GM19035 (cell line): ENCODE measurements around the gene ZC3H8.
A peak's percentile ranks its signal among the peaks of the same experiment; 100 is the strongest.
"Not testable (repeated sequence)": the region's sequence is repeated elsewhere in the genome, so short reads cannot be mapped to it uniquely, and the experiment has no call there.

Experiments used
- ATAC-seq: cut with Tn5 transposase; IDR thresholded peaks from one replicate; pipeline ENCODE4 v1.9.1; 2021; ENCODE audit not compliant: unreplicated experiment

ZC3H8 gene

GRCh38 chr2:112260295-112260625, 5.4 kb upstream of the ZC3H8 start:
- no peak for ATAC-seq

- ATAC-seq = peak; percentile 39
These were observed 4.9 kb upstream of the ZC3H8 start for GRCh38 chr2:112259509-112260294.

- no peak for ATAC-seq
These were observed 2.7 kb upstream of the ZC3H8 start for GRCh38 chr2:112257575-112257974.

- ATAC-seq = no peak
These were observed 1.8 kb upstream of the ZC3H8 start for GRCh38 chr2:112256654-112257053.

GRCh38 chr2:112255875-112256274, 1.0 kb upstream of the ZC3H8 start:
- no peak for ATAC-seq

GRCh38 chr2:112253261-112253815, 1.5 kb downstream of the ZC3H8 start:
- no peak for ATAC-seq

- no peak for ATAC-seq
These were observed 3.6 kb downstream of the ZC3H8 start for GRCh38 chr2:112251271-112251670.

- no peak for ATAC-seq
These were observed 10.0 kb downstream of the ZC3H8 start for GRCh38 chr2:112244854-112245253.

GRCh38 chr2:112243233-112243632, 11.6 kb downstream of the ZC3H8 start:
- no peak for ATAC-seq

GRCh38 chr2:112242384-112242783, 12.5 kb downstream of the ZC3H8 start:
- ATAC-seq = no peak

- no peak for ATAC-seq
These were observed 15.0 kb downstream of the ZC3H8 start for GRCh38 chr2:112239862-112240261.

- ATAC-seq = no peak
These were observed 24.5 kb downstream of the ZC3H8 start for GRCh38 chr2:112230371-112230770.

- ATAC-seq = no peak
These were observed 25.5 kb downstream of the ZC3H8 start for GRCh38 chr2:112229348-112229747.

GRCh38 chr2:112220831-112221230, 34.0 kb downstream of the ZC3H8 start:
- ATAC-seq = no peak

GRCh38 chr2:112220186-112220585, 34.7 kb downstream of the ZC3H8 start:
- ATAC-seq = no peak

- ATAC-seq = no peak
These were observed 37.0 kb downstream of the ZC3H8 start for GRCh38 chr2:112217854-112218253.

- ATAC-seq = no peak
These were observed 38.7 kb downstream of the ZC3H8 start for GRCh38 chr2:112216167-112216566.

- ATAC-seq = not testable (repeated sequence)
These were observed 46.9 kb downstream of the ZC3H8 start for GRCh38 chr2:112207905-112208304.

GRCh38 chr2:112204411-112204810, 50.4 kb downstream of the ZC3H8 start:
- ATAC-seq = no peak

GRCh38 chr2:112201696-112202430, 53.0 kb downstream of the ZC3H8 start:
- no peak for ATAC-seq

GRCh38 chr2:112199188-112199587, 55.7 kb downstream of the ZC3H8 start:
- no peak for ATAC-seq

- ATAC-seq = no peak
These were observed 56.1 kb downstream of the ZC3H8 start for GRCh38 chr2:112198780-112199179.
